NCI-H526 (cell line): ENCODE measurements around the gene NR2F1-AS1.
"Not testable (repeated sequence)": the region's sequence is repeated elsewhere in the genome, so short reads cannot be mapped to it uniquely, and the experiment has no call there.

ENCODE experiments used
- DNase-seq, 2 experiments: peaks; one replicate each; lab custom pipeline; 2025; lab: John Stamatoyannopoulos, UW

The NR2F1-AS1 gene

GRCh38 chr5:93430118-93430517 lies 150.9 kb downstream of the NR2F1-AS1 start:
- no peak for DNase-seq

DNA sequence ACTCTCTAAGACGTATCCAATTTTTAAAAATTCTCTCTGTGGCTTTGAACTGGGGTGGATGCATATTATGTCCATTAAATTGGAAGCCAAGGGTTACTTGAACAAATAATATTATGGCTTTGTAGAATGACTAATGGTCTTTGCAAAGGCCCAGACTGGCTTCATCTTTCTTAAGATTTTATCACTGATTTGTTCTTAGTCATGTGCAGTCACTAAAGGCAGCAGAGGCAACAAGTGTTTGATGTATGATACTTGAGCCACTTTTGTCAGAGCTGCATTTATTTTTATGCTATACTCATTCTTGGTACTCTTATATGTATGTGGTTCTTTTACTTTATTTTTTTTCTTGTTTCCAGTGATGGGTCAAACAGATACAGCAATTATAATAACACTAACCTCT lies 152.2 kb downstream of the NR2F1-AS1 start:
- DNase-seq: no peak

- DNase-seq: no peak
Observed at GRCh38 chr5:93427316-93427715, 153.7 kb downstream of the NR2F1-AS1 start.

- no peak for DNase-seq
Observed at GRCh38 chr5:93425096-93425495, 155.9 kb downstream of the NR2F1-AS1 start.

- DNase-seq: no peak
Observed at GRCh38 chr5:93423300-93423699, 157.7 kb downstream of the NR2F1-AS1 start.

DNA sequence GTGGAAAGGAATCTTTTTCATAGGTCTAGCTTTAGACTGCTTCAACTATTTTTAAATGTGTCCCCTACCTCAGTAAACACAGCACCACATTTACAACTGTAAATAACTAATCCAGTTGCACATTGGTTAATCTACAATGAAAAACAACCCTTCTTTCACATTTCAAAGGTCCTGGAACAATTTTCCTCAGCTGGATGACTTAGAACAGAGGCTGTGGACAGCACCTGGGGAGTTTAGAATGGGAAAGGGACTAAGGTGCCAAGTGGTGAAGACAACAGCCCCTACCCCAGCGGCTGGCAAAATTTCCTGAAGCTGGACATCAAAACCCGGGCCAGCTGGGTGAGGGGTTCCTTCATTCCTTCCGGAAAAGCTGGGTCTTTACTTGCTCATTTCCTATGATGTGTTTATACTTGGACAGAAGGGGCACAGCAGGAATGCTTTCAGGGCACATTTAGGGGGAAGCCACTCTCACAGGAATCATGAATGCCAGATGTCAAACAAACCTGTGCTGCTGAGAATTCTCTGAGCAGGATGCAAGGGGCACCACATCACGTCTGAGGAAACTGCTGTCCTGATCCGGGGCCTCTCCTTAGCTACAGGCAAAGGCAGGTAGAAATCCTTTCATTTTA lies 158.3 kb downstream of the NR2F1-AS1 start:
- no peak for DNase-seq

GRCh38 chr5:93421987-93422401 lies 159.0 kb downstream of the NR2F1-AS1 start:
- DNase-seq: no peak

- DNase-seq: peak in 1 of 2 experiments; percentile 36
Observed at GRCh38 chr5:93421468-93421867, 159.6 kb downstream of the NR2F1-AS1 start.

GRCh38 chr5:93417490-93417889 lies 163.5 kb downstream of the NR2F1-AS1 start:
- no peak for DNase-seq

DNA sequence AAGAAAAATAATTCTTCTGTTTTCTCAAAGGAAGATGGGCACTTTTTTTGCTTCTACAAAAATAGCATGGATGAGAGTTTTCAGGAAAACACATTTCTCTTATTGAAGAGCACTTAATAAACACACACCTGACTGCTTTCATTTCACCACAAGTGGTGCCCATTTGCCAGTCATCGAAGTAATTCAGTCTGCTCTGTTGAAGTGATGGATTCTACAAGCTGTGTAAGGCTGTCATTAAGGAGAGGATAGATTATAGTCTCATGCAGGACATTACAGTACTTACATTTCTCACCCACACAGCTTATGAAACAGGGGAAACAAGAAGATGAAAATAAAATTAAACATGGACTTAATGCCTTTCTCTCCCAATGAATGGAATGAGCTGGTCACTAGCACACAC lies 165.2 kb downstream of the NR2F1-AS1 start:
- no peak for DNase-seq

GRCh38 chr5:93411716-93412115 lies 169.3 kb downstream of the NR2F1-AS1 start:
- DNase-seq: no peak

GRCh38 chr5:93409691-93410090 lies 171.3 kb downstream of the NR2F1-AS1 start:
- no peak for DNase-seq

DNA sequence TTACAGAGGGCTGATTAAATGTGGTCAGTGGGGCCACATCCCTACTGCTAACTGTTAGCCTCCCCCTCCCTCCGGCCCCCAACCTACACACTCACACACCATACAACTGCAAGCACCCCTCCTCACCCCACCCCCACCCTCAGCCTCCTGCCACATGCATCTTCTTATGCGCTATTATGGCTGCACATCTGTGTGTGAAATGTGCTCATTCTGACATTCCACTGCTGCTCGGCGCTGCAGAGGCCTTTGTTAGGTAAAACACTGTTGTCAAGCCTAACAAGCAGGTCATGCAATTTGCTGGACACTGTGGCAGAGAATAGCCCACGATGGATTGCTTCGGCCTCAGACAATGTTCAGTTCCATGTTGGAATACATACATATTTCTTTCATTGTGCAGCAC lies 173.6 kb downstream of the NR2F1-AS1 start:
- DNase-seq: no peak

DNA sequence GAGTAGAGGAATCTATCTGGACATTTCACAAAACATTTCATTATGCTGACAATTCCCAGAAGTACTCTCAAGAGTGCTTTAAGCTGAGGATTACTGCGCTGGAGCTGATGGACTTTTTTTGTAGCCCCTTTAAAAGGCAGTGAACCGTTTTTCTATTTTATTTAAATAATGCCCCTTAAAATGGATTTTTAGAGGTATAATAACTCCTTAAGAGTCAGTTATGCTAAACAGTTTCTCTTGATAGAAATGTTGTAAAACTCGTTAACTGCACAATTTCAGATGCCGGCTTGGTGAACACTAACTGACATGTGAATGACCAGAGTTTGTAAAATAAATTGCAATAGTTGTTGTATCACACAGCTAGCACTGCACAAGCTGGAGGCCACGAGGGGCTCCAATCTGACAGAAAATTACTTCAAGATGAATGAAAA lies 174.0 kb downstream of the NR2F1-AS1 start:
- no peak for DNase-seq

DNA sequence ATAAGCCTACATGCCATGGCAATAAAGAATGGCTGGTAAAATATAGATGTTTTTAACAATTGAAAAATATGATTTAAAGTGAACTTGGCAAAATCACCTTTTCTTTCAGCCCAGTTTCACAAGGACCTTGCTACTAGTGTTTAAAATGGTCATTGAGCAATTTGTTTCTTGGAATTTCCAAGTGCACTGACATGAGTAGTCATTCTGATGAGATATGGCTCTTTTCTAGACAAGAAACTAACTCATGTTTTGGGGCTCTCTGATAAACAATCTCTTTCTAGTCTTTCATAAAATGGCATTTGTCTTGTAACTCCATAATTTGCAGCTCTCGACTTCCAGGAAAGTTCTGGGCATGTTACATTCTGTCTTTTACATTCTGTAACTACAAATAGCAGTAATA lies 176.8 kb downstream of the NR2F1-AS1 start:
- DNase-seq: no peak

DNA sequence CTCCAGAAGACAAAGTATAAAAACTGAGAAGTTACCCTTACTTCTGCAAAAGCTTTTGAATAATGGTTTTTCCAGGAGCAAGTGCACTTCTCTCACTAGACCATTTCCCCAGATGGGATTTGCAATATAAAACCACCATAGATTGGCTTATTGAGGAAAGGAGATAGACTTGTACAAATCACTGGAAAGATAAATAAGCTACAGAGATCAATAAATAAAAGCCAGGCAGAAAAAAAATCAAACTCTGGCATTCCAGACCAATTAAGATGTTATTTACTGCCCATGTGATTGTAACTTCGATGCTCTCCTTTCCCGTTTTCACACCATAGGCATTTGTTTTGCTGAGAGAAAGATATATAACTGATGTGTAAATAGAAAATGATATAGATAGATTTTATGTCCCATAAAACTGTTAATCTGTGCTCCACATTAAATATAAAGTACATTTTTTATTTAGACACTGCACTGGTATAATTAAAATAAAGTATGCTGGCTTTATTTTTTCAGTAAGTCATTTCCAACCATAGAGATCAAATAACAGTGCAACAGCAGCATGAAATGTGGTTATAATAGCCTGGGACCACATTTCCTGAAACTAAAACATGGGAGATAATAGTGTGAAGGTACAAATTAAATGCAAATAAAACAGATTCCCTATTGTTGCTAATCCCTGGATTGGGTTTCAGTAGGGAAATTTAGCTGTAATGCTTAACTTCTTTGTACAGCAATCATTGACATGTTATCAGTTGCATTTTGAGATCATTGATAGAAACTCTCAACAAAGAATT lies 177.7 kb downstream of the NR2F1-AS1 start:
- DNase-seq: peak in 1 of 2 experiments; percentile 3

DNA sequence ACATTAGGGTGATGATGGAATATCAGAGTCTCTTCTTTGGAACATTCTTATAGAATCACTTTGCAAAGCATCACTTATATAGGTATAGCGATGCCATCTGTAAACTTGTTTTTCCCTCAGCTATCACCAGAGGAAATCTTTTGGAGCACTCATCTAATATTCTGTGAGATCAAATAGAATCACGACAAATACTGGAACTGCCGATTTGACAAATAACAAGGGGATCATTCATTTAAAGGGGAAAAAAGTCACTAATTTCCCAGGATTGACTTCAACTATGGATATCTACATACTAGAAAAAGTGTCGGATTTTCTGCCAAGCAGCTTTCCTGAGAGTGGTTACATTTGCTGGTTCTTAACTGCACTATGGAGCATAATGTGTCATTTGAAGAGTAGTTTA lies 178.6 kb downstream of the NR2F1-AS1 start:
- no peak for DNase-seq

DNA sequence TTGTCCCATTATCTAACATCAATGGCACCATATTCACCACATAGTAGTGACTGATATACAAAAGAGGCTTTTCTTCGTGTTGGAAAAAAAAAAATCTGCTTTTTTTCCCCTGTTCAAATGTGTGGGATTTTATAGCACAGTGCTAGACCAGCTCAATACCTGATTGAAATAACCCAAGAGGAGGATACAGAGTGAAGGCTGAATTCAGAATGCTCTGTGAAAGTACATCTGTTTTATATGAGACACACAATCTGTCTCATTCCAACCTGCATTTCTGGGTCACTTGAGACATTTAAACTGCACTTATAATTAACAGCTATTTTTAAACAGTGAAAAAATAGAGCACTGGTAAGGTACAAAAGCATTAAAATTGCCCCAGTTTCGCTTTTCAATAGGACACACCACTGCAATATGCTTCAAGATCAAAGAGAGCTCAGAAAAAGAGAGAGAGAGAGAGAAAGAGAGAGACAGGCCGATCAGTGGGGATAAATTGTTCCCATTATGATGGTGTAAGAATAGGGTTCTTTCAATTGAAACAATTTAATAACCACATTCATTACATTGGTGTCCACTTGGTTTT lies 179.3 kb downstream of the NR2F1-AS1 start:
- DNase-seq: no peak

DNA sequence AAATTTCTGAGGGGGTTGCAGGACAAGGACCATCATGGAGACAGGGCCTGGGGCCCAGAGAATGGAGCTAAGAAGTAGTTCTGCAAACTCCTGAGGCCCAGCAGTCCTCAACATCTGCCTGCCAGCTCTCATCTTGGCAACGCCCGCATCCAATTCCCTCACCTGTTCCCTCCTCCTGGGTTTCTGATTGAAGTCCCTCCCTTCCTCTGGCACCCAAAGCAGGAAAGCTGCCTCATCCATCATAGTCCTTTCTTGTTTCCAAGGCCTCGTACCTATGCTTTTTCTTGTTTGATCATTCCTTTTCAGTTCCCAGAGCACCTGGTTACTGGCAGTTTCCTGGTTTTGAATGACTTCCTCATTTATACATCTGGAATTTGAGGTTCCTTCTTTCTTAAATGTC lies 181.3 kb downstream of the NR2F1-AS1 start:
- DNase-seq: no peak

- DNase-seq: no peak
Observed at GRCh38 chr5:93395971-93396379, 185.0 kb downstream of the NR2F1-AS1 start.

DNA sequence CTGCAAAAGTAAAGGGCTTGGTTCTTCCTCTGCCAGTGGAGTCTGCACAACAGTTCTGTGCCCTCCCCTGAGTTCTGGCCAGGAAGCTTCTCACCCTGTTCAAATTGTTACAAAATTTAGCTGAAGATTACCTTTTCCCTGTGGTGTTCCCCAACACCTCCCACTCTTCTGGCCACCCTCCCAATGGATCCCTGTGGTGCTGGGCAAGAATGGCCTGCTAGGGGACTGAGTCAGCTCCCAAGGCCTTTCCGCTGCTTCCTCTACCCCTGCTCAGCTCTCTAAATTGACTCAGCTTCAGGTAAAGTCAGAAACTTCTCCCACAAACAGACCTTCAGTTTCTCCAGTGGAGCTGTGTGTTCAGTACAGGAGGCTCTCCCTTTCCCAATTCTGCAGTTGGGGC lies 186.0 kb downstream of the NR2F1-AS1 start:
- no peak for DNase-seq

DNA sequence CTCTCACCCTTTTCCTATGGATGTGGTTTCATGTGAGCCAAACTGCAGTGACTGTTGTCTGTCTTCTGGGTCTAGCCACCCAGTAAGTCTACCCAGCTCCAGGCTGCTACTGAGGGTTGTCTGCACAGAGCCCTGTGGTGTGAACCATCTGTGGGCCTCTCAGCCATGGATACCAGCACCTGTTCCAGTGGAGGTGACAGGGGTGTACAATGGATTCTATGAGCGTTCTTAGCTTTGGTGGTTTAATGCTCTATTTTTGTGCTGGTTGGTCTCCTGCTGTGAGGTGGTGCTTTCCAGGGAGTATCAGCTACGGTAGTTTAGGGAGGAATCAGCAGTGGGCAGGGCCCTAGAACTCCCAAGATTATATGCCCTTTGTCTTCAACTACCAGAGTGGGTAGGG lies 186.7 kb downstream of the NR2F1-AS1 start:
- DNase-seq: no peak

- not testable (repeated sequence) for DNase-seq
Observed at GRCh38 chr5:93391169-93391568, 189.8 kb downstream of the NR2F1-AS1 start.
